Rectal smooth muscle tissue (tissue), 1 donor: Measurements from ENCODE around the gene MT4.
A peak's percentile ranks its signal among the peaks of the same experiment; 100 is the strongest.

Source experiments
- H3K27ac ChIP-seq: one replicate; pipeline ENCODE4 v1.7.0; 2013; ENCODE audit warnings: low read depth, low read length, inconsistent platforms
- H3K27me3 ChIP-seq: one replicate; pipeline ENCODE4 v1.7.0; 2013; ENCODE audit warnings: low read length; ENCODE audit not compliant: control insufficient read depth, insufficient read depth
- H3K36me3 ChIP-seq: one replicate; pipeline ENCODE4 v1.7.0; 2013; ENCODE audit warnings: low read length; ENCODE audit not compliant: control insufficient read depth, insufficient read depth
- H3K4me1 ChIP-seq: one replicate; pipeline ENCODE4 v1.7.0; 2013; ENCODE audit warnings: low read length; ENCODE audit not compliant: control insufficient read depth, insufficient read depth
- H3K4me3 ChIP-seq: one replicate; pipeline ENCODE4 v1.7.0; 2013; ENCODE audit warnings: low read length
- H3K9ac ChIP-seq: one replicate; pipeline ENCODE4 v1.7.0; 2013; ENCODE audit warnings: low read length

Gene MT4

DNA sequence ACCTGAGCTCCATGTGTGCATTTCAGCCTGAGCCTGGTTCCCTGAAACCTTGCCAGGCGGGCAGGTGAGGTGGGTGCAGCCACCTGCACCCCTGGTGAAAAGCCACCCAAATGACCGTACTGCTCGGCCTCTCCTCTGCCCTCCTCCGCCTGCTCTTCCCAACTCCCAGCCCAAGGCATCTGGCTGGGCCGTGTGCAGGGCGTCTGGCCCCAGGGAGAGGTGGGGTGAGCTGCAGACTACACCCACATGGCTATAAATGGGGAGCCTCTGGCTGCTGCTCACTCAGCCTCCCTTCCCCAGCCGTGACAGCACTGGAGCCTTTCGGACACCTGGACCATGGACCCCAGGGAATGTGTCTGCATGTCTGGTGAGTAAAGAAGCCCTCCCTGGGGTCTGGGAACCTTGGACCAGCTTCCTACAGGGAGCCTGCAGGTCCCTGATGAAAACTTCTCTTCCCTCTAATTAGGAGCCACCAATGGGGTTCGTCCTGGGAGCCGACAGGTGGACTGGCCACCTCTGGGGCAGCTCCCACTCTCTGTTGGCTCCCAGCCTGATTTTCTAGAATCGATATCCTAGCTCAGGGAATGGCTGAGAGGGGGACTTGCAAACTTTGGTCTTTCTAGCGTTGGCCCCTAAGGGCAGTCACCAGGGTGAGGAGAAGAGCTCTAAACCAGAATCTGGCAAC lies at the start of gene MT4:
MT4 (plus strand) TSS at position 281 of the 685 bp plus-strand sequence; CDS start at position 337, 56 bp downstream.
- H3K4me3 ChIP-seq = no peak within 1 kb of the TSS
- H3K27me3 ChIP-seq = no peaks in the 10 kb centered on the region
- H3K4me1 ChIP-seq = no peaks in the 10 kb centered on the region
- H3K27ac ChIP-seq = no peak within 1 kb of the TSS
- H3K9ac ChIP-seq = no peak within 1 kb of the TSS
- no peaks in the 10 kb centered on the region for H3K36me3 ChIP-seq

DNA sequence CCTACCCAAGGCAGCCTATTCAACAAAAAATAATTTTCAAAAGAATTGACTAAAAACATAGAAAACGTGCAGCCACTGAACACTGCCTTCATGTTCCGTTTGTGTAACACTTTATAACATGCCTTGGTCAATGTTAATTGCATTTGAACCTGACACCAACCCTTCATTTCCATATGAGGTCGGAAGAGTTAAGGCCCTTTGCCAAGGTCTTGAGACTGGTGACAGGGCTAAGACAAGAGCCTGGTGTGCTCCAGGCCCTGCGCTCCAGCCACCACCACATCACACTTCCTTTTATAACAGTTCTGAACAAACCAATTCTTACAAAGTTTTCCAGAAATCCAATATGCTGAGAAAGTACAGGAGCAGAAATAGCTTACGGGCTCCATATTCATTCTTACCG lies 49.2 kb upstream of the MT4 start:
- Histone ChIP-seq H3K36me3 (peaks cover under 1% of the 10 kb centered on the region), H3K4me3 (no peak overlapping the region), H3K9ac (no peak overlapping the region), H3K27me3 (no peaks in the 10 kb centered on the region), H3K4me1 (no peaks in the 10 kb centered on the region), H3K27ac (no peak overlapping the region)

DNA sequence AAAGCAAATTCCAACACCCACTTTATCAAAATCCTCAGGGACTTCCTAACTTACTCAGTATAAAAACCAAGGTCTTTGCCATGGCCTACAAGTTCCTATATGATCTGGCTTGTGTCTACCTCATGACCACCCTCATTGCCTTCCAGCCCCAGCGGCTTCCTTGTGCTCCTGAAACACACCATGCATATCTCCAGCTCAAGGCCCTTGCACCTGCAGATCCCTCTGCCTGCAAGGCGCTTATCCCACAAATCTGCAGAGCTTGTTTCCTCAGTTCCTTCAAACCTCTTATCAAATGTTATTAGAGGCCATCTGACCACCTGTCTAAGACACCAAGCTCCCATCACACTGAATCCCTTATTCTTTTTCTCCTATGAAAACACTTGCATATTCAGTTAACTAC lies 47.7 kb upstream of the MT4 start:
- Histone ChIP-seq H3K36me3 (no peaks in the 10 kb centered on the region), H3K4me3 (no peak overlapping the region), H3K9ac (no peak overlapping the region), H3K27me3 (no peaks in the 10 kb centered on the region), H3K4me1 (no peaks in the 10 kb centered on the region), H3K27ac (no peak overlapping the region)

GRCh38 chr16:56518425-56518824 lies 46.4 kb upstream of the MT4 start:
- no peak overlapping the region for H3K4me3 ChIP-seq
- H3K36me3 ChIP-seq = no peaks in the 10 kb centered on the region
- no peaks in the 10 kb centered on the region for H3K27me3 ChIP-seq
- no peak overlapping the region for H3K9ac ChIP-seq
- H3K27ac ChIP-seq = no peak overlapping the region
- H3K4me1 ChIP-seq = no peaks in the 10 kb centered on the region

DNA sequence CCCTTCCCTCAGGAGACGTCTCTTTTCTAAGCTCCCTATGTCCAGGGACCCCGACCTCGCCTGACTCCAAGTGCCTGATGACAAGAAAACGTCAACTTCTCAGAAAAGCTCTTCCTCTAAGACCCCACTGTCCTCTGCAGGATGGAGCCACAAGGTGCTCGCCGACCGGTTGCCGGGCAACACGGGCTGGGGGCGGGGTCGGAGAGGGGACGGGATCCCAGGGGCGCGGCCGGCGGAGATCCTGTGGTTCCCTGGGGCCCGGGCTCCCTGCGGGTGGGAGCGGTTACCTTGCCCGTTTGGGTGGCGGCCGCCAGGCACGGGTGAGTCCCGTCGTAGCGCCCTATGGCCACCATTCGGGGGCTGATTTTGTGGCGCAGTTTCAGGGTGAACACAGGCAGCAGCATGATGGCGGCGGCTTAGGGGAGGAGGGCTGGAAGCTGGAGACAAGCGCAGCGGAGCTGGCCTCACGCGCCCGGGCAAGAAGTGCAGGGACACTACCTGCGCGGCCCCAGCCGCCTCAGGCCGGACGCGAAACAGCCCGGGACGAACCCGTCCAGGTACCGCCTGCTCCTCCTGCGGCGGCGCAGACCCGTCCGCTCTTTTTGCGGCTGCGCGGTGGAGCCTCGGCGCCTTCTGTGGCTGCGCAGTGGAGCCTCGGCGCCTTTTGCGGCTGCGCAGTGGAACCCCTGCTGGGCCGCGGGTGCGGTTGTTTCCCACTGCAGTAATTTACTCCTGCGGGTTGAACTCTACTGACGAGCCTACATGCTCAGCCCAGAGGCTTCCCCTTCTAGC lies 45.2 kb upstream of the MT4 start, which contains the start of gene BBS2:
BBS2 (minus strand) TSS at position 566 of the 792 bp plus-strand sequence; CDS start at position 404, 162 bp downstream.
- H3K27me3 ChIP-seq = no peaks in the 10 kb centered on the region
- peak within 1 kb of the TSS; percentile 98 for H3K4me3 ChIP-seq
- H3K27ac ChIP-seq = peak within 1 kb of the TSS; percentile 93
- no peaks in the 10 kb centered on the region for H3K4me1 ChIP-seq
- H3K9ac ChIP-seq = peak within 1 kb of the TSS; percentile 89
- H3K36me3 ChIP-seq = no peaks in the 10 kb centered on the region

DNA sequence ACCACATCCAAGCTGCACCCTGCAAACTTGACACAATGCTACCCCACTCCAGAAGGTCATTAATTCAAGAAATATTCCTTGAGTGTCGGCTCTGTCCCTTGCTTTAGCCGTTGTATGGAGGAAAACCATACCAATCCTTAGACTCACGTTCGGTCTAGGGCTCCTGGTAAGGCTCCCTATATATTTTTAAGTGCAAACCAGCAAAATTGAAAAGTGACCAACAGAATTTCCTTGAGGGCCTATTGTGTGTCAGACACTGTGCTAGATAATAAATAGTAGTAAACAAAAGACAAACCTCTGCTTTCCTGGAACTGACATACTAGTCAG lies 44.7 kb upstream of the MT4 start:
- Histone ChIP-seq H3K36me3 (no peaks in the 10 kb centered on the region), H3K27me3 (no peaks in the 10 kb centered on the region), H3K9ac (peak overlapping the region; percentile 19), H3K27ac (peak overlapping the region; percentile 93), H3K4me3 (peak overlapping the region; percentile 98), H3K4me1 (no peaks in the 10 kb centered on the region)

DNA sequence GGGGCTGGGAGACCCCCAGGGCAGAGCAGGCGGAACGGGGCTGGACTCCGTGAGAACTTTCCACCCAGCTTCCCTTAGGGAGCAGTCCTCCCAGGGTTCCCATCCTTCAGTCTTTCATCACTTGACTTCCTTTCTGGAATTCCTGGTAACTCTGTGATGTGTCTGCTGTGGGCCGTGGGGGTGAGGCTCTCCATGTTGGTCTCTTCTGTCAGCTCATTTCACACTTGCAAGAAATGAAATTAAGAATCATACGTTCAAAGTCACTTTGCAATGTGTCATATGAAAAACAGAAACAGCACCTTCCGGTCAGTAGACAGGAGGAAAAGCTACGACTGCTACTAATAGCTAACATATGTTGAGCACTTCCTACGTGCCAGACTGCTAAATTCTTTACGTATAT lies 39.6 kb upstream of the MT4 start:
- H3K4me3 ChIP-seq = no peak overlapping the region
- no peak overlapping the region for H3K9ac ChIP-seq
- H3K4me1 ChIP-seq = no peaks in the 10 kb centered on the region
- H3K27ac ChIP-seq = no peak overlapping the region
- no peaks in the 10 kb centered on the region for H3K27me3 ChIP-seq
- no peaks in the 10 kb centered on the region for H3K36me3 ChIP-seq

DNA sequence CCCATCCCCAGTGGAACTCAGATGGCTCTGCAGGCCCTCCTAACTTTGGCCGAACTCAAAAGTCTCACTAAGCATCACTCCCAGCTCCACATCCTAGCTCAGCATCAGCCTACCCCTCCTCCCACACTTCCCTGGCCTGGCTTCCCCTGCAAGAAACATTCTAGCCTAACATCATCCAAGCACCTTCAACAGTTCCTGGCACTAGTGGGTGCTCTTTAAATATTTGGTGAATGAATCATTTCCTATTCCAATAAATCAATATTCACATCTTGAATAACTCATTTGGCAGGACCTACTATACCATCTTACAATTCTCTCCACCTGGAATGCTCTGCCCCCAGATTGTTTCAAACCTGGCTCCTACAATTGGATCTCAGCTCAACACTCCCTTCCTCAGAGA lies 34.0 kb upstream of the MT4 start:
- Histone ChIP-seq H3K9ac (no peak overlapping the region), H3K27me3 (no peaks in the 10 kb centered on the region), H3K4me3 (no peak overlapping the region), H3K4me1 (no peaks in the 10 kb centered on the region), H3K36me3 (no peaks in the 10 kb centered on the region), H3K27ac (no peak overlapping the region)

DNA sequence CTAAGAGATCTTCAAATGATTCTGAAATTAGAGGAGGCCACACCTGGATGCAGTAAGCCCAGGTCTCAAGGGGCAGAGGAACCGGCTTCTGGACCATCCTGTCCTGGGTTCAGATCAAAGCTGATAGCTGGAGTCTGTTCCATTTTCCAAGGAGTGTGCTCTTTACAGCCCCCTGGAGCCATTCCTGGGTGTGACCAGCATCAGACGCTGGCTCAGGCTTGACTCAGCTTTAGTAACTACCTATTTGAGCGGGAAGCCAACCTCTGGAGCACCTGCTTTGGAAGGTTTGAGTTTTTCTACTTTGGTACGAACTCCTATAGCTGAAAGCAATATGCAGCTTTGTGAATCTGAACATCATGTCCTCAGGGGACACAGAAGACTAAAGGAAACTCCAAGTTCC lies 32.2 kb upstream of the MT4 start:
- no peaks in the 10 kb centered on the region for H3K27me3 ChIP-seq
- H3K4me1 ChIP-seq = no peaks in the 10 kb centered on the region
- no peak overlapping the region for H3K4me3 ChIP-seq

GRCh38 chr16:56534847-56535383 lies 30.0 kb upstream of the MT4 start:
- no peaks in the 10 kb centered on the region for H3K27me3 ChIP-seq
- H3K4me1 ChIP-seq = no peaks in the 10 kb centered on the region
- H3K27ac ChIP-seq = no peak overlapping the region
- H3K36me3 ChIP-seq = no peaks in the 10 kb centered on the region
- H3K4me3 ChIP-seq = no peak overlapping the region
- H3K9ac ChIP-seq = no peak overlapping the region

More for the DNA sequence above, 32.2 kb upstream of the MT4 start:
- no peak overlapping the region for H3K27ac ChIP-seq
- no peak overlapping the region for H3K9ac ChIP-seq
- no peaks in the 10 kb centered on the region for H3K36me3 ChIP-seq

DNA sequence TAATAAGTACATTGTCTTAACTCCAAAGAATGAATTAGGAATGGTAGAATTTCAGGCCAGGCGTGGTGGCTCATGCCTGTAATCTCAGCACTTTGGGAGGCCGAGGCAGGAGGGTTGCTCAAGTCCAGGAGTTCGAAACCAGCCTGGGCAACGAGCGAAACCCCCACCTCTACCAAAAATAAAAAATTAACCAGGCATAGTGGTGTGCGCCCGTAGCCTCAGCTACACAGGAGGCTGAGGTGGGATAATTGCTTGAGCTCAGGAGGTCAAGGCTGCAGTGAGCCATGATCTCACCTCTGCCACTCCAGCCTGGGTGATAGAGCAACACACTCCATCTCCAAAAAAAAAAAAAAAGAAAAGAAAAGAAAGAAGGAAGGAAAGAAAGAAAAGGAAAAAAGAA lies 26.5 kb upstream of the MT4 start:
- Histone ChIP-seq H3K27me3 (no peaks in the 10 kb centered on the region), H3K4me1 (no peaks in the 10 kb centered on the region), H3K4me3 (no peak overlapping the region), H3K9ac (no peak overlapping the region), H3K36me3 (no peaks in the 10 kb centered on the region), H3K27ac (no peak overlapping the region)

GRCh38 chr16:56539656-56540055 lies 25.2 kb upstream of the MT4 start:
- H3K9ac ChIP-seq = no peak overlapping the region
- H3K36me3 ChIP-seq = no peaks in the 10 kb centered on the region
- H3K4me3 ChIP-seq = no peak overlapping the region
- H3K27ac ChIP-seq = no peak overlapping the region
- H3K4me1 ChIP-seq = no peaks in the 10 kb centered on the region
- H3K27me3 ChIP-seq = no peaks in the 10 kb centered on the region
